K562 (cell line): Measurements from ENCODE around the gene CAPN2. TPM values are rescaled to one million over a fixed set of nuclear protein-coding genes. Genes with fewer than 3 reads are reported as not detected.

ENCODE experiments used
- E2F6 ChIP-seq, 2 experiments: IDR thresholded peaks; 2 replicates each; pipeline ENCODE4 v1.6.1; 2011; ENCODE audit warnings: borderline replicate concordance in 1 of 2, control low read depth in 1 of 2, low read depth in 1 of 2, low read length in 1 of 2, mild to moderate bottlenecking in 1 of 2, mixed read lengths in 1 of 2, moderate library complexity in 1 of 2; ENCODE audit not compliant: insufficient read depth in 1 of 2, insufficient read length in 1 of 2, poor library complexity in 1 of 2, severe bottlenecking in 1 of 2; ENCODE audit errors: extremely low read depth in 1 of 2
- EHMT2 ChIP-seq: fragments of 450-650 bp; IDR thresholded peaks from 2 replicates; pipeline ENCODE4 v1.6.1; 2018; ENCODE audit warnings: antibody characterized with exemption
- EP300 ChIP-seq: IDR thresholded peaks from 2 replicates; pipeline ENCODE4 v1.6.1; 2012; ENCODE audit warnings: low read length, improper control_type of control experiment
- FOXP1 ChIP-seq: sonication (generic); formaldehyde crosslinking; IDR thresholded peaks from 2 replicates; pipeline ENCODE4 v1.8.0; 2022; ENCODE audit warnings: mild to moderate bottlenecking, missing genetic modification reagents
- FOXP4 ChIP-seq: sonication (generic); formaldehyde crosslinking; IDR thresholded peaks from 2 replicates; pipeline ENCODE4 v1.8.0; 2022; ENCODE audit warnings: mild to moderate bottlenecking, missing genetic modification reagents, borderline replicate concordance
- HDAC2 ChIP-seq: fragments of 450-650 bp; IDR thresholded peaks from 2 replicates; pipeline ENCODE4 v1.6.1; 2016; ENCODE audit warnings: mild to moderate bottlenecking
- MEF2A ChIP-seq: IDR thresholded peaks from 2 replicates; pipeline ENCODE4 v1.6.1; 2011; ENCODE audit warnings: low read depth, mild to moderate bottlenecking, low read length, moderate library complexity; ENCODE audit not compliant: control insufficient read depth
- PPARD ChIP-seq: fragments of 250-450 bp; sonication (Bioruptor Pico); IDR thresholded peaks from 2 replicates; pipeline ENCODE4 v1.8.0; 2022; ENCODE audit warnings: inconsistent platforms, mild to moderate bottlenecking, moderate library complexity
- RBM15 ChIP-seq: fragments of 200-400 bp; formaldehyde crosslinking; IDR thresholded peaks from 2 replicates; pipeline ENCODE4 v1.6.1; 2018; ENCODE audit warnings: mild to moderate bottlenecking, low read length, moderate library complexity; ENCODE audit not compliant: insufficient read depth
- SIRT6 ChIP-seq: IDR thresholded peaks from one replicate; pipeline ENCODE4 v1.6.1; 2012; ENCODE audit warnings: low read depth, mild to moderate bottlenecking, control low read depth, inconsistent platforms, low read length, moderate library complexity
- SNIP1 ChIP-seq: fragments of 450-650 bp; IDR thresholded peaks from 2 replicates; pipeline ENCODE4 v1.7.1; 2017; ENCODE audit warnings: low read depth, mild to moderate bottlenecking
- TBL1XR1 ChIP-seq, 2 experiments: IDR thresholded peaks; 2 replicates each; pipeline ENCODE4 v1.6.1; 2012; ENCODE audit warnings: improper control_type of control experiment in 2 of 2, low read length in 2 of 2, mild to moderate bottlenecking in 1 of 2
- TFE3 ChIP-seq: fragments of 450-650 bp; formaldehyde crosslinking; IDR thresholded peaks from 2 replicates; pipeline ENCODE4 v1.4.0; 2020; ENCODE audit warnings: mild to moderate bottlenecking, mixed read lengths
- USF1 ChIP-seq: sonication (generic); formaldehyde crosslinking; IDR thresholded peaks from 2 replicates; pipeline ENCODE4 v1.9.0; 2022; ENCODE audit warnings: mild to moderate bottlenecking, missing genetic modification reagents
- ZKSCAN1 ChIP-seq: fragments of 150-350 bp; IDR thresholded peaks from 2 replicates; pipeline ENCODE4 v1.6.1; 2016; ENCODE audit warnings: low read depth, low read length
- ZNF134 ChIP-seq: fragments of 250-450 bp; sonication (Bioruptor Pico); conservative IDR thresholded peaks from 2 replicates; pipeline ENCODE4 v1.4.0; 2020
- ZNF316 ChIP-seq: fragments of 450-650 bp; IDR thresholded peaks from 2 replicates; pipeline ENCODE4 v1.6.1; 2016
- ZNF384 ChIP-seq: IDR thresholded peaks from 2 replicates; pipeline ENCODE4 v1.6.1; 2012; ENCODE audit warnings: low read depth, low read length, improper control_type of control experiment
- ZNF518B ChIP-seq: fragments of 250-450 bp; sonication (Bioruptor Pico); IDR thresholded peaks from 2 replicates; pipeline ENCODE4 v1.5.0; 2021; ENCODE audit warnings: mild to moderate bottlenecking, moderate library complexity
- ZNF780A ChIP-seq: fragments of 250-450 bp; sonication (Bioruptor Pico); IDR thresholded peaks from 2 replicates; pipeline ENCODE4 v1.5.0; 2021; ENCODE audit warnings: mild to moderate bottlenecking
- polyA plus RNA-seq, 8 experiments: library from polyadenylated mRNA; depleted of rRNA in 4 of 8; stranded (reverse) in 5 of 8; unstranded in 3 of 8; fragments of >200 nt; fragmentation: Nextera tagmentation in 2 of 8; fragmentation: Illumina TruSeq in 1 of 8; extraction: Ambion mirVana in 2 of 8; extraction: Trizol in 1 of 8; gene quantifications; 2 replicates each; pipeline versions ENCODE4 v1.2.1 to v1.2.3, GENCODE V29; 2011 to 2014; ENCODE audit warnings: inconsistent platforms in 1 of 8, missing spikeins in 1 of 8
- total RNA-seq, 7 experiments: library from RNA; depleted of rRNA in 6 of 7; stranded (reverse); fragments of >200 nt in 6 of 7; fragmentation: Illumina TruSeq in 2 of 7; extraction: Trizol in 2 of 7; gene quantifications; 2 replicates each; pipeline versions ENCODE4 v1.2.1 to v1.2.3, GENCODE V29; 2011 to 2021; ENCODE audit warnings: low replicate concordance in 1 of 7

Gene CAPN2
- total and polyA plus RNA-seq, 9 of the 15 experiments (the other 6 are each of a cell fraction or from before 2014, with no cell fraction given), result 24.6 to 157 (median 101) TPM

GRCh38 chr1:223712194-223712849, at the start of gene CAPN2 (continued):
- peak; percentile 77; the same call in 1 of the 2 replicates for TF ChIP-seq ZKSCAN1
- no peak for TF ChIP-seq FOXP4 (CRISPR knock-in tag)
- TF ChIP-seq EHMT2, result no peak
- TF ChIP-seq MEF2A, result no peak
- TF ChIP-seq SNIP1, result no peak
- TF ChIP-seq RBM15, result no peak
- TF ChIP-seq SIRT6, result no peak
- TF ChIP-seq ZNF316, result no peak
- TF ChIP-seq ZNF384, result no peak
- TF ChIP-seq HDAC2, result no peak
- no peak; the same call in 1 of the 2 replicates for TF ChIP-seq FOXP1 (CRISPR knock-in tag)
- no peak for TF ChIP-seq ZNF780A (CRISPR knock-in tag)
- no peak for TF ChIP-seq PPARD (CRISPR knock-in tag)
- peak; percentile 19 to 33 for TF ChIP-seq E2F6 (IDR thresholded peaks at IDR 0.05; ENCODE audit: borderline replicate concordance in 1 of 2, extremely low read depth in 1 of 2, insufficient read depth in 1 of 2, insufficient read length in 1 of 2, low read depth in 1 of 2, low read length in 1 of 2, poor library complexity in 1 of 2, severe bottlenecking in 1 of 2)
- no peak for TF ChIP-seq TFE3 (CRISPR knock-in tag)
- TF ChIP-seq ZNF134 (CRISPR knock-in tag), result no peak
- no peak for TF ChIP-seq USF1 (CRISPR knock-in tag)
- TF ChIP-seq TBL1XR1 (IDR thresholded peaks at IDR 0.05; ENCODE audit: low read length in 2 of 2), result peak in 1 of 2 experiments; percentile 18; a peak in 1 of 4 replicates
- no peak; the same call in 1 of the 2 replicates for TF ChIP-seq EP300
- TF ChIP-seq ZNF518B, result no peak
